GM21381 (cell line): ENCODE results near the gene HSPG2.

ENCODE experiments used
- ATAC-seq: cut with Tn5 transposase; IDR thresholded peaks from one replicate; pipeline ENCODE4 v1.9.1; 2021; ENCODE audit warnings: mild to moderate bottlenecking, moderate library complexity; ENCODE audit not compliant: unreplicated experiment

HSPG2 gene

DNA sequence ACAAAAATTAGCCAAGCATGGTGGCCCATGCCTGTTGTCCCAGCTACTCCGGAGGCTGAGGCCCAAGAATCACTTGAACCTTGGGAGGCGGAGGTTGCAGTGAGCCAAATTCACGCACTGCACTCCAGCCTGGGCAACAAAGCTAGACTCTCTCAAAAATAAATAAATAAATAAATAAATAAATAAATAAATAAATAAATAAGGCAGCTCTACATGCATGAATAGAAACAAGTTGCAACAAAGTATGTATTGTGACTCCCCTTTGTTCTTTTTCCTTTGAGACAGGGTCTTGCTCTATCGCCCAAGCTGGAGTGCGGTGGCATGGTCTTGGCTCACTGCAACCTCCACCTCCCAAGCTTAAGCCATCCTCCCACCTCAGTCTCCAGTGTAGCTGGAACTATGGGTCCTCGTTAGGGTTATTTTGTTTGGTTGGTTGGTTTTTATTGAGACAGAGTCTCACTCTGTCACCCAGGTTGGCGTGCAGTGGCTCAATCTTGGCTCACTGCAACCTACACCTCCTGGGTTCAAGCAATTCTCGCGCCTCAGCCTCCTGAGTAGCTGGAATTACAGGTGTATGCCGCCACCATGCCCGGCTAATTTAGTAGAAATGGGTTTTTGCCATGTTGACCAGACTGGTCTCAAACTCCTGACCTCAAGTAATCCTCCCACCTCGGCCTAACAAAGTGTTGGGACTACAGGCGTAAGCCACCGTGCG lies 162.1 kb downstream of the HSPG2 start:
- no peak for ATAC-seq

DNA sequence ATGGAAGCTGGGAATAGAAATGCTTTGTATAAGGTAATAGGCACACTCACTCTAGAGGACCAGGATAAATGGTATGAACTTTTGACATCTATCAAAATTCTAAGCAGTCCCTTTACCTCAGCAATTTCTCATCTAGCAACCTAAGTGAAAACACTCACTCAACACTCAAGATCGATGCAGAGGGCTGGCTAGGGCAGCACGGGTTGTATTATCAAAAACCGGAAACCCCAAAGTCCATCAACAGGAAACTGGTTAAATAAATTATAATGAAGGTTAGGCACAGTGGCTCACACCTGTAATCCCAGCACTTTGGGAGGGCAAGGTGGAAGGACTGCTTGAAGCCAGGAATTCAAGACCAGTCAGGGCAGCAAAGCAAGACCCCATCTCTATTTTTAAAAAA lies 163.5 kb downstream of the HSPG2 start:
- peak; percentile 67 for ATAC-seq
